SK-N-SH (cell line): ENCODE results near the gene TM2D3. TPM values are rescaled to one million over a fixed set of nuclear protein-coding genes. Genes with fewer than 3 reads are reported as not detected.
A peak's percentile ranks its signal among the peaks of the same experiment; 100 is the strongest.

Experiments used
- CTCF ChIA-PET: fragments of 300-600, 350-600 bp; formaldehyde crosslinking; extraction: SDS; loops from one replicate; lab custom pipeline; 2021; lab: Yijun Ruan, JAX
- POLR2A ChIA-PET: fragments of 350-600 bp; sonication (Branson Sonifier 250); formaldehyde crosslinking; extraction: SDS; loops from one replicate; lab custom pipeline; 2020; ENCODE audit warnings: antibody characterized with exemption, inconsistent platforms; lab: Yijun Ruan, JAX
- DNase-seq: peaks from one replicate; pipeline ENCODE4 v3.0.0; 2012
- H2AFZ ChIP-seq: fragments of 200-600 bp; sonication (generic); 2 replicates; pipeline ENCODE4 v1.8.1; 2016; ENCODE audit warnings: antibody characterized with exemption, mild to moderate bottlenecking, low read depth
- H3F3A ChIP-seq: fragments of 200-600 bp; sonication (generic); replicated peaks from 2 replicates; pipeline ENCODE3; 2016; ENCODE audit warnings: antibody characterized with exemption, mild to moderate bottlenecking; ENCODE audit not compliant: insufficient read depth
- H3K27ac ChIP-seq, 2 experiments: fragments of 200-500 bp in 1 of 2; fragments of 200-600 bp in 1 of 2; sonication (Bioruptor generic) in 1 of 2; sonication (generic), shearing (Covaris generic) in 1 of 2; 2 replicates each; pipeline versions ENCODE4 v1.5.1 to v1.6.1; 2014 to 2016; ENCODE audit warnings: low read depth in 2 of 2, inconsistent platforms in 1 of 2, low read length in 1 of 2, mild to moderate bottlenecking in 1 of 2, mixed read lengths in 1 of 2
- H3K27me3 ChIP-seq: fragments of 200-600 bp; sonication (generic), shearing (Covaris generic); 2 replicates; pipeline ENCODE4 v1.6.1; 2016; ENCODE audit warnings: mixed run types; ENCODE audit not compliant: insufficient read depth
- H3K36me3 ChIP-seq, 2 experiments: fragments of 200-500 bp in 1 of 2; fragments of 200-600 bp in 1 of 2; sonication (Bioruptor generic) in 1 of 2; sonication (generic) in 1 of 2; replicated peaks in 1 of 2; 2 replicates each; pipeline versions ENCODE3 to v1.5.1; 2014 to 2016; ENCODE audit warnings: low read length in 1 of 2, mild to moderate bottlenecking in 1 of 2; ENCODE audit not compliant: insufficient read depth in 2 of 2, control insufficient read depth in 1 of 2
- H3K4me1 ChIP-seq, 2 experiments: fragments of 200-500 bp in 1 of 2; fragments of 200-600 bp in 1 of 2; sonication (Bioruptor generic) in 1 of 2; sonication (generic), shearing (Covaris generic) in 1 of 2; 2 replicates each; pipeline versions ENCODE4 v1.5.1 to v1.6.1; 2014 to 2016; ENCODE audit warnings: low read depth in 1 of 2, low read length in 1 of 2, mixed run types in 1 of 2; ENCODE audit not compliant: insufficient read depth in 2 of 2, control insufficient read depth in 1 of 2
- H3K4me2 ChIP-seq: fragments of 200-600 bp; sonication (generic), shearing (Covaris generic); 2 replicates; pipeline ENCODE4 v1.6.1; 2017; ENCODE audit warnings: mixed run types
- H3K4me3 ChIP-seq, 2 experiments: fragments of 200-500 bp in 1 of 2; fragments of 200-600 bp in 1 of 2; sonication (Bioruptor generic) in 1 of 2; sonication (generic), shearing (Covaris generic) in 1 of 2; 2 replicates each; pipeline versions ENCODE4 v1.5.1 to v1.8.1; 2014 to 2016; ENCODE audit warnings: low read depth in 2 of 2, inconsistent platforms in 1 of 2, low read length in 1 of 2, mild to moderate bottlenecking in 1 of 2, mixed read lengths in 1 of 2, moderate library complexity in 1 of 2
- H3K79me2 ChIP-seq: fragments of 200-600 bp; sonication (generic); 2 replicates; pipeline ENCODE4 v1.8.1; 2017; ENCODE audit warnings: mild to moderate bottlenecking; ENCODE audit not compliant: insufficient read depth
- H3K9ac ChIP-seq: fragments of 200-600 bp; sonication (generic); 2 replicates; pipeline ENCODE4 v1.6.1; 2017; ENCODE audit warnings: mixed run types
- H3K9me2 ChIP-seq: fragments of 200-600 bp; sonication (generic); 2 replicates; pipeline ENCODE4 v1.6.1; 2017; ENCODE audit warnings: mixed run types
- H3K9me3 ChIP-seq: fragments of 200-600 bp; sonication (generic); 2 replicates; pipeline ENCODE4 v1.6.1; 2017; ENCODE audit warnings: mixed run types, mild to moderate bottlenecking, moderate library complexity
- H4K20me1 ChIP-seq: fragments of 200-600 bp; sonication (generic); 2 replicates; pipeline ENCODE4 v1.6.1; 2017; ENCODE audit warnings: mild to moderate bottlenecking, mixed run types; ENCODE audit not compliant: insufficient read depth
- CHD2 ChIP-seq: fragments of 150-350 bp; IDR thresholded peaks from 2 replicates; pipeline ENCODE4 v1.6.1; 2018; ENCODE audit warnings: low read length; ENCODE audit not compliant: partially characterized antibody
- ELF1 ChIP-seq: IDR thresholded peaks from 2 replicates; pipeline ENCODE4 v1.4.0; 2012
- EP300 ChIP-seq, 2 experiments: IDR thresholded peaks; 2 replicates each; pipeline versions ENCODE4 v1.4.0 to v1.6.1; 2012; ENCODE audit warnings: borderline replicate concordance in 1 of 2, low read depth in 1 of 2, low read length in 1 of 2
- FOXJ3 ChIP-seq: sonication (generic); formaldehyde crosslinking; IDR thresholded peaks from 2 replicates; pipeline ENCODE4 v1.5.1; 2020; ENCODE audit warnings: mild to moderate bottlenecking, missing genetic modification reagents
- FOXM1 ChIP-seq: IDR thresholded peaks from 2 replicates; pipeline ENCODE4 v1.4.0; 2012; ENCODE audit warnings: low read depth, mild to moderate bottlenecking
- GABPA ChIP-seq: IDR thresholded peaks from 2 replicates; pipeline ENCODE4 v1.4.0; 2012; ENCODE audit warnings: low read depth, mild to moderate bottlenecking
- GATA2 ChIP-seq: sonication (generic); formaldehyde crosslinking; IDR thresholded peaks from 2 replicates; pipeline ENCODE4 v1.5.0; 2020; ENCODE audit warnings: mild to moderate bottlenecking, missing genetic modification reagents
- TEAD4 ChIP-seq: IDR thresholded peaks from 2 replicates; pipeline ENCODE4 v1.4.0; 2012; ENCODE audit warnings: mild to moderate bottlenecking, borderline replicate concordance; ENCODE audit not compliant: insufficient read depth
- YY1 ChIP-seq: IDR thresholded peaks from 2 replicates; pipeline ENCODE4 v1.4.0; 2012; ENCODE audit warnings: low read depth, mild to moderate bottlenecking
- WGBS: methylation state at CpG from one replicate; pipeline ENCODE4 v1.1.6; 2017; ENCODE audit warnings: low lambda C conversion rate; 5-methylcytosine and 5-hydroxymethylcytosine counted together
- polyA plus RNA-seq, 3 experiments: library from polyadenylated mRNA; depleted of rRNA; stranded (reverse); fragments of >200 nt; gene quantifications; 2 replicates each; pipeline ENCODE4 v1.2.3, GENCODE V29; 2012
- TF ChIP-seq, protein P1 (sequence below): IDR thresholded peaks from 2 replicates; pipeline ENCODE4 v1.4.0; 2012; ENCODE audit warnings: low read depth, borderline replicate concordance

TM2D3 gene
- polyA plus RNA-seq, 1 of the 3 experiments (the other 2 are of a cell fraction), result 73.3 TPM

DNA sequence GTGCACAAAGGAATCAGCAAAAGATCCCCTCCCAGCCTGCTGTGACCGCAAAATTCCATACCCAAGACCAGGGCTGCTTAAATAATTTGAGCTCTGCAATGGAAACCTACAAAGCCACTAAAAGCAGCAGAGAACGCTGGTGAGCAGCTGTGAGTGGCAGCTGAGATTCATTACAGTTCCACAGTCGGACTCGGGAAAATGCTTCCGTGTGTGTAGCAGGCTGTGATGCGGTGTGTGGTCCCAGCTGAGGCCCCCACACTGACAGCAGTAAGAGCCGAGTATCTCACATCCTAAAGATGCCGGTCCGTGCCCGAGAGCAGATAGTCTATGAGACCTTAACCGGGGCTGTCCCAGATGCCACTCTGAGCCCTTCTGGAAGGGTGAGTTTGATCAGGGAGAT, 37.4 kb downstream of the TM2D3 start:
- peak overlapping the region in 1 of 2 experiments; percentile 75; a peak in 2 of 4 replicates for H3K27ac ChIP-seq
- TF ChIP-seq ELF1, result no peak
- TF ChIP-seq TEAD4, result no peak
- TF ChIP-seq CHD2, result no peak
- no peak for TF ChIP-seq GABPA
- no peak for TF ChIP-seq FOXM1
- TF ChIP-seq EP300 (IDR thresholded peaks at IDR 0.05; ENCODE audit: borderline replicate concordance in 1 of 2, low read depth in 1 of 2, low read length in 1 of 2), result no peak
- TF ChIP-seq, protein P1, sequence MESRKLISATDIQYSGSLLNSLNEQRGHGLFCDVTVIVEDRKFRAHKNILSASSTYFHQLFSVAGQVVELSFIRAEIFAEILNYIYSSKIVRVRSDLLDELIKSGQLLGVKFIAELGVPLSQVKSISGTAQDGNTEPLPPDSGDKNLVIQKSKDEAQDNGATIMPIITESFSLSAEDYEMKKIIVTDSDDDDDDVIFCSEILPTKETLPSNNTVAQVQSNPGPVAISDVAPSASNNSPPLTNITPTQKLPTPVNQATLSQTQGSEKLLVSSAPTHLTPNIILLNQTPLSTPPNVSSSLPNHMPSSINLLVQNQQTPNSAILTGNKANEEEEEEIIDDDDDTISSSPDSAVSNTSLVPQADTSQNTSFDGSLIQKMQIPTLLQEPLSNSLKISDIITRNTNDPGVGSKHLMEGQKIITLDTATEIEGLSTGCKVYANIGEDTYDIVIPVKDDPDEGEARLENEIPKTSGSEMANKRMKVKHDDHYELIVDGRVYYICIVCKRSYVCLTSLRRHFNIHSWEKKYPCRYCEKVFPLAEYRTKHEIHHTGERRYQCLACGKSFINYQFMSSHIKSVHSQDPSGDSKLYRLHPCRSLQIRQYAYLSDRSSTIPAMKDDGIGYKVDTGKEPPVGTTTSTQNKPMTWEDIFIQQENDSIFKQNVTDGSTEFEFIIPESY, result no peak
- no peak for TF ChIP-seq YY1
- no peak overlapping the region for H3K9ac ChIP-seq
- no peak overlapping the region for H3K4me2 ChIP-seq
- H3K9me3 ChIP-seq, result no peaks in the 10 kb centered on the region
- H3F3A ChIP-seq, result no peaks in the 10 kb centered on the region
- H2AFZ ChIP-seq, result no peak overlapping the region
- no peaks in the 10 kb centered on the region for H3K36me3 ChIP-seq
- no peaks in the 10 kb centered on the region for H4K20me1 ChIP-seq
- DNase-seq, result no peak
- peaks cover 0 to 84% of the 10 kb centered on the region in 2 experiments; a peak in 2 of 4 replicates for H3K4me1 ChIP-seq
- H3K4me3 ChIP-seq, result no peak overlapping the region
- ChIA-PET CTCF (interaction anchor here (1.4 to 1.6 kb wide), 3 partner anchors 19 to 27 kb away, joined by 3 to 9 read pairs (median 3); no protein-coding TSS in a partner anchor), POLR2A (interaction anchor here (1.4 kb wide), 1 partner anchor 28 kb away, joined by 5 read pairs; no protein-coding TSS in a partner anchor)
- H3K79me2 ChIP-seq, result no peaks in the 10 kb centered on the region
- WGBS, result 94% methylated on average over 5 of the region's 11 CpGs
- H3K27me3 ChIP-seq, result no peaks in the 10 kb centered on the region
- H3K9me2 ChIP-seq, result no peaks in the 10 kb centered on the region

DNA sequence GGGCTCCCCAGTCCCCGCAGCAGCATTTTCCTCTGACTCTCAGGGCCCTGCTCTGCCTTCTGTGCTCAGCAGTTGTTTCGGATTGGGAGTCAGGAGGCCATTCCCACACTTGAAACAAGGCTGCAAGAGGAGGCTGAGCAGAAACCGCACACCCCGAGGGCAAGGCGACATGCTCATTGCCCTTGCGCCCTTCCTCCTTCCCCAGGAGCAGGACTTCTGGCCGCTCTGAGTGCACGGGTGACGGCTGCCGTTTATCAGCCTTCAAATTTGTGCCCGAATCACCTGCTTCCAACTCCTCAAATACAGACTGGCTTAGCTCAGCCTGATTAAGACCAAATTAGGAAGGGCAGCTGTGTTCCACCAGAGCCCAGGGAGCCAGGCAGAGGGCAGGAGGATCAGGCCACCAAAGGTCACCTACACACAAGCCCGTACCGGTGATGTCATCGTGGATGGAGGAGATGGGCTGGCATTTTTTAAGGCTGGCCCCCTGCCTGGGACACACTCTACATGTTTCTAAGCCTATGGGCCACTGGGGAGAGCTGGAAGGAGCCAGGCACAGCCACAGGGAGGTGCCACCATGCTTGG, 38.1 kb downstream of the TM2D3 start:
- no peaks in the 10 kb centered on the region for H3K9me2 ChIP-seq
- H2AFZ ChIP-seq, result no peak overlapping the region
- TF ChIP-seq FOXJ3, result peak; percentile 82; the same call in 1 of the 2 replicates
- TF ChIP-seq EP300 (IDR thresholded peaks at IDR 0.05; ENCODE audit: borderline replicate concordance in 1 of 2, low read depth in 1 of 2, low read length in 1 of 2), result peak in 1 of 2 experiments; percentile 27; a peak in 1 of 4 replicates
- peak; percentile 59 for TF ChIP-seq GATA2
- TF ChIP-seq CHD2, result no peak
- CTCF ChIA-PET, result interaction anchor here (1.4 to 1.6 kb wide), 3 partner anchors 18 to 28 kb away, joined by 3 to 9 read pairs (median 3); no protein-coding TSS in a partner anchor
- no peaks in the 10 kb centered on the region for H3K36me3 ChIP-seq
- 66% methylated on average over 11 of the region's 14 CpGs for WGBS
- H3K27ac ChIP-seq, result peak overlapping the region in 1 of 2 experiments; percentile 75; a peak in 2 of 4 replicates
- peak; percentile 65 for DNase-seq
- no peaks in the 10 kb centered on the region for H3F3A ChIP-seq
- H3K79me2 ChIP-seq, result no peaks in the 10 kb centered on the region
- no peaks in the 10 kb centered on the region for H3K27me3 ChIP-seq
- no peak overlapping the region for H3K9ac ChIP-seq
- POLR2A ChIA-PET, result interaction anchor here (1.4 kb wide), 1 partner anchor 29 kb away, joined by 5 read pairs; no protein-coding TSS in a partner anchor
- H4K20me1 ChIP-seq, result no peaks in the 10 kb centered on the region
- H3K9me3 ChIP-seq, result no peaks in the 10 kb centered on the region
- peaks cover 0 to 81% of the 10 kb centered on the region in 2 experiments; a peak in 2 of 4 replicates for H3K4me1 ChIP-seq
- no peak overlapping the region for H3K4me2 ChIP-seq
- H3K4me3 ChIP-seq, result no peak overlapping the region
